PC-3 (cell line): ENCODE data around the gene ABCA7. TPM values are rescaled to one million over a fixed set of nuclear protein-coding genes. Genes with fewer than 3 reads are reported as not detected.

Source experiments
- ATAC-seq: fragments of 200-7000 bp; cut with Tn5 transposase; 2 replicates; pipeline ENCODE4 v1.9.1; 2020; ENCODE audit warnings: mild to moderate bottlenecking, moderate library complexity
- BruUV-seq: library from RNA; stranded (reverse); fragments of 400-500 nt; replicated peaks from 2 replicates; lab custom pipeline; 2021; lab: Mats Ljungman, UMichigan
- CTCF ChIA-PET: fragments of 300-600 bp; sonication (Branson Sonifier 250); formaldehyde crosslinking; loops from one replicate; lab custom pipeline; 2022; ENCODE audit warnings: antibody characterized with exemption; lab: Charles Lee
- POLR2A ChIA-PET: fragments of 300-600 bp; sonication (Branson Sonifier 250); formaldehyde crosslinking; loops from one replicate; lab custom pipeline; 2022; ENCODE audit warnings: antibody characterized with exemption; ENCODE audit not compliant: unreplicated experiment; lab: Charles Lee
- DNase-seq: peaks from one replicate; pipeline ENCODE4 v3.0.0-alpha.2; 2015
- H2AFZ ChIP-seq: fragments of 300-600 bp; sonication (generic); 2 replicates; pipeline ENCODE4 v1.6.0; 2016; ENCODE audit warnings: antibody characterized with exemption, low read length
- H3F3A ChIP-seq: fragments of 300-600 bp; sonication (generic); one replicate; pipeline ENCODE4 v1.6.0; 2017; ENCODE audit warnings: antibody characterized with exemption, low read length, control low read depth, mild to moderate bottlenecking; ENCODE audit not compliant: unreplicated experiment
- H3K27ac ChIP-seq: fragments of 300-600 bp; sonication (generic); 2 replicates; pipeline ENCODE4 v1.5.1; 2016; ENCODE audit warnings: mild to moderate bottlenecking, low read length
- H3K27me3 ChIP-seq: fragments of 300-600 bp; sonication (generic); 2 replicates; pipeline ENCODE4 v1.6.1; 2016; ENCODE audit warnings: low read length, mixed read lengths
- H3K36me3 ChIP-seq: fragments of 300-600 bp; sonication (generic); 2 replicates; pipeline ENCODE4 v1.6.1; 2016; ENCODE audit warnings: low read depth, mixed run types, low read length, mixed read lengths
- H3K4me1 ChIP-seq: fragments of 300-600 bp; sonication (generic); 2 replicates; pipeline ENCODE4 v1.5.1; 2016; ENCODE audit warnings: low read length; ENCODE audit not compliant: insufficient read depth
- H3K4me2 ChIP-seq: fragments of 300-600 bp; sonication (generic); 2 replicates; pipeline ENCODE4 v1.6.0; 2016; ENCODE audit warnings: low read length
- H3K4me3 ChIP-seq: fragments of 300-600 bp; sonication (generic); 2 replicates; pipeline ENCODE4 v1.5.1; 2016; ENCODE audit warnings: mild to moderate bottlenecking, low read length, mixed read lengths
- H3K79me2 ChIP-seq: fragments of 300-600 bp; sonication (generic); 2 replicates; pipeline ENCODE4 v1.6.1; 2017; ENCODE audit warnings: low read length, mixed read lengths
- H3K9ac ChIP-seq: fragments of 300-600 bp; sonication (generic); 2 replicates; pipeline ENCODE4 v1.6.0; 2016; ENCODE audit warnings: mild to moderate bottlenecking, low read length
- H3K9me2 ChIP-seq: fragments of 300-600 bp; sonication (generic); replicated peaks from 2 replicates; pipeline ENCODE4 v1.6.1; 2016; ENCODE audit warnings: mixed run types, low read length, mixed read lengths
- H3K9me3 ChIP-seq: fragments of 300-600 bp; sonication (generic); 2 replicates; pipeline ENCODE4 v1.6.1; 2016; ENCODE audit warnings: low read length, mixed read lengths
- H4K20me1 ChIP-seq: fragments of 300-600 bp; sonication (generic); 2 replicates; pipeline ENCODE4 v1.6.1; 2016; ENCODE audit warnings: low read length, mixed read lengths
- EZH2 ChIP-seq: fragments of 300-600 bp; sonication (generic); IDR thresholded peaks from one replicate; pipeline ENCODE4 v1.6.1; 2017; ENCODE audit warnings: antibody characterized with exemption, mild to moderate bottlenecking, low read length; ENCODE audit not compliant: unreplicated experiment
- EZH2phosphoT487 ChIP-seq: fragments of 300-600 bp; sonication (generic); IDR thresholded peaks from 2 replicates; pipeline ENCODE4 v1.6.1; 2018; ENCODE audit warnings: mild to moderate bottlenecking, antibody characterized with exemption, low read length, borderline replicate concordance
- intact Hi-C: fragments of 100-400 bp; cut with micrococcal nuclease; formaldehyde crosslinking; loops from 2 replicates; pipeline ENCODE4 v1.9.0; 2023
- total RNA-seq: library from RNA; depleted of rRNA; stranded (reverse); fragments of >200 nt; gene quantifications from 2 replicates; pipeline ENCODE4 v1.2.3, GENCODE V29; 2014
- TF ChIP-seq, protein P1 (sequence below): fragments of 300-600 bp; sonication (generic); conservative IDR thresholded peaks from 2 replicates; pipeline ENCODE4 v1.5.1; 2017; ENCODE audit warnings: antibody characterized with exemption, low read depth, mild to moderate bottlenecking, low read length

Gene ABCA7
- total RNA-seq, 1 experiment from 2014 or later = 27.3 TPM

DNA sequence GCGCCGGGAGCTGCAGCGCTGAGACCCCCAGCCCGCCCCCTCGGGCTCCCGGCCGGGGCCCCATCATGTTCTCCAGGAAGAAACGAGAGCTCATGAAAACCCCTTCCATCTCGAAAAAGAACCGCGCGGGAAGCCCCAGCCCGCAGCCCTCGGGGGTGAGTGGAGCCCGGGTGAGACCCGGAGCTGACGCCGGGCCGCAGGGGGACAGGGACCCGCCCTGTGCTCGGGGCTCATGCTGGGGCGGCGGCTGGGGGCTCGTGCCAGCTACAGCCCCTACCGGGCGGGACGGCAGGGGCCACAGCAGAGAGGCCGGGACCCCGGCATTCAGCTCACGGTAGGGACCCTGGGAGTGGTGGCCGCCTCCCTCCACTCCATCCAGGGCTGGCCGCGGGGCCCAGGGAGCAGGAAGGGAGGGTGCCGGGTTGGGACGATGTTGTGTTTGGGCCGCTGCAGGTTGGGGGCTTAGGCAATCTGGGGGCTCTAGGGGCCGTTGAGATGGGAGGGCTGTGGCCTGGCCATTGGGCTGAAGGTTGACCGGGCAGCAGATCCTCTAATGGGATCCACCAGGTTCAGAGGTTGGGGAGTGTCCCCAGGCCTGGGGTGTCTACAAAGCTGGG, 27.5 kb downstream of the ABCA7 start:
- no TSS peak for BruUV-seq
- ATAC-seq (peak; percentile 5; the same call in 1 of the 2 replicates), DNase-seq (no peak)
- ChIA-PET POLR2A (no interaction called here), CTCF (no interaction called here)
- Histone ChIP-seq H3F3A (no peaks in the 10 kb centered on the region), H2AFZ (peak overlapping the region; percentile 68), H3K79me2 (0 out of 2 replicates have a peak, but pooled peaks cover 4% of the 10 kb centered on the region), H3K27ac (no peak overlapping the region), H3K36me3 (no peaks in the 10 kb centered on the region), H3K9me3 (no peaks in the 10 kb centered on the region), H4K20me1 (no peaks in the 10 kb centered on the region), H3K9ac (peak overlapping the region; percentile 49), H3K4me2 (peak overlapping the region; percentile 87), H3K4me3 (peak overlapping the region; percentile 73), H3K4me1 (peaks cover 18% of the 10 kb centered on the region), H3K27me3 (no peaks in the 10 kb centered on the region), H3K9me2 (no peaks in the 10 kb centered on the region)
- intact Hi-C loops = loop anchor here (5.0 kb wide), 1 partner anchor 35 kb away; the partner anchor contains the start of gene GPX4
- TF ChIP-seq EZH2 = no peak

DNA sequence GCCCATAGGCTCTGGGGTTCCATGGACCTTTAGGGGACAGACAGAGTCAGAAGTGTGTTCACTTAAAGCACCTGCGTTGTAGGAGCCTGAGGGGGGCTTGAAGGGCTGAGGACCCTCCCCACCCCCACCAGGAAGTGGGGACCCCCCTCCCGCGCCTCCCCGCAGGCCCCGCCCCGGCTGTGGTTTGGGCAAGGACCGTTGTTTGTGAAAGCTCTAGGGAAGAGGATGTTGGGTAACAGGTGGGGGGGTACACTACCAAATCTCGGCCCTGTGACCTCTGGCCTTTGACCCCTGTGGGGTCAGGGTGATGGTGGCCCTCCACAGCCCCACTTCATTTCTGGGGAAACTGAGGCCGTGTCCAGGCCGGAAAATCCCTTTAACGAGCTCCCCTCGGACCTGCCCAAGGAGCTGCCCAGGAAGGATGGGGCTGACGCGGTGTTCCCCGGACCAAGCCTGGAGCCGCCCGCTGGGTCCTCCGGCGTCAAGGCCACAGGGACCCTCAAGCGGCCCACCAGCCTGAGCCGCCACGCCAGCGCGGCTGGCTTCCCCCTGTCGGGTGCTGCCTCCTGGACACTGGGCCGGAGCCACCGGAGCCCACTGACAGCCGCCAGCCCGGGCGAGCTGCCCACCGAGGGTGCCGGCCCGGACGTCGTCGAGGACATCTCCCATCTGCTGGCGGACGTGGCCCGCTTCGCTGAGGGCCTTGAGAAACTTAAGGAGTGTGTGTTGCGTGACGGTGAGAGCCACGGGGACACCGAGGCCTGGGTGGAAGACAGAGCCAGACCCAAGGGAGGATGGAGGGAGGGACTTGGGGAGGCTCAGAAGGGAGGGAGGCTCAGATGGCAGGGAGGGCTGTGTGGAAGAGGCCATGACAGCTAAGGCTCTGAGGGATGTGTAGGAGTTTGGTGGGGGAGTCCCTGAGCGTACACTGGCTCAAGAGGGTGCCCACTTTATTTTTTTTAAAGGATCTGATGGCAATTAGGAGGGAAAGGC, 28.4 kb downstream of the ABCA7 start:
- Histone ChIP-seq H3K79me2 (0 out of 2 replicates have a peak, but pooled peaks cover 4% of the 10 kb centered on the region), H4K20me1 (no peaks in the 10 kb centered on the region), H3K4me1 (peaks cover 18% of the 10 kb centered on the region), H2AFZ (no peak overlapping the region), H3K4me2 (peak overlapping the region; percentile 87), H3K36me3 (no peaks in the 10 kb centered on the region), H3K27ac (no peak overlapping the region), H3K9ac (peak overlapping the region; percentile 49; the same call in 1 of the 2 replicates), H3F3A (no peaks in the 10 kb centered on the region), H3K4me3 (peak overlapping the region; percentile 73), H3K9me2 (no peaks in the 10 kb centered on the region), H3K27me3 (no peaks in the 10 kb centered on the region), H3K9me3 (no peaks in the 10 kb centered on the region)
- intact Hi-C loops = loop anchor here (5.0 kb wide), 1 partner anchor 34 kb away; the partner anchor contains the start of gene GPX4
- no TSS peak for BruUV-seq
- ChIA-PET POLR2A (no interaction called here), CTCF (no interaction called here)
- DNase-seq = no peak
- TF ChIP-seq EZH2 = no peak
- TF ChIP-seq, protein P1, sequence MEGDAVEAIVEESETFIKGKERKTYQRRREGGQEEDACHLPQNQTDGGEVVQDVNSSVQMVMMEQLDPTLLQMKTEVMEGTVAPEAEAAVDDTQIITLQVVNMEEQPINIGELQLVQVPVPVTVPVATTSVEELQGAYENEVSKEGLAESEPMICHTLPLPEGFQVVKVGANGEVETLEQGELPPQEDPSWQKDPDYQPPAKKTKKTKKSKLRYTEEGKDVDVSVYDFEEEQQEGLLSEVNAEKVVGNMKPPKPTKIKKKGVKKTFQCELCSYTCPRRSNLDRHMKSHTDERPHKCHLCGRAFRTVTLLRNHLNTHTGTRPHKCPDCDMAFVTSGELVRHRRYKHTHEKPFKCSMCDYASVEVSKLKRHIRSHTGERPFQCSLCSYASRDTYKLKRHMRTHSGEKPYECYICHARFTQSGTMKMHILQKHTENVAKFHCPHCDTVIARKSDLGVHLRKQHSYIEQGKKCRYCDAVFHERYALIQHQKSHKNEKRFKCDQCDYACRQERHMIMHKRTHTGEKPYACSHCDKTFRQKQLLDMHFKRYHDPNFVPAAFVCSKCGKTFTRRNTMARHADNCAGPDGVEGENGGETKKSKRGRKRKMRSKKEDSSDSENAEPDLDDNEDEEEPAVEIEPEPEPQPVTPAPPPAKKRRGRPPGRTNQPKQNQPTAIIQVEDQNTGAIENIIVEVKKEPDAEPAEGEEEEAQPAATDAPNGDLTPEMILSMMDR = no peak
- TF ChIP-seq EZH2phosphoT487 = no peak
- no peak for ATAC-seq

DNA sequence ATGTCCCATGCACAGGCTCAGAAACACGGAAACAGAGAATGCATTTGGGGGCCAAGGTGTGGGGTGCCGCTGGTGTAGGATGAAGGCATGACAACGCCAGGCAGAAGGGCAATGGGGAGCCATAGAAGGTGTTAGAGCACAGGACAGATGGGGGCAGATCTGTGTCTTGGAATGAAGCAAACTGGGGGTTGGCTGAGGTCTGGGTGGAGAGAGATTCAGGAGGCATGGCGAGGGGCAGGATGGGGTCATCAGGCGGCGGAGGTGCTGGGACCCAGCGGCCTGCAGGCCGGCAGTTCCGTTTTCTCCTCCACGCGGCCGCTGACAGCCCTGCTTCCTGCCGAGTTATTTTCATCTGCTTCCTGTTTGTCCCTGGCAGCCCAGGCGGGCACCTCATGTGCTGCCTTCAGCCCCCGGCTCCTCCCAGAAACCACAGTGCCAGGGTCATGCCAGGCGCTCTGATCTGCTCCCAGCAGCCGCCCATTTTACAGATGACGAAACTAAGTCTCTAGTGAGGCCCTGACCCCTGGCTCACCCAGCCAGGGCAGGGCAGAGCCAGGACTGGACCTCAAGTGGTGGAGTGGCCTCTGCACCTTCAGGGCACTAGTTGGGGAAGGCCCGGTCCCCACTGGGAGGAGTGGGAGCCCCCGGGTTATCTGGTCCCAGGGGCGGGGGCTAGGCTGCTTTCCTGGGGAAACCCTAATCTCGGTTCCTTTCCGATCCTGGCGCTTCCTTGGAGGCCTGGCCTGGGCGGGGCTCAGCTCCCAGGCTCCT, 29.3 kb downstream of the ABCA7 start:
- Histone ChIP-seq H3K4me3 (no peak overlapping the region), H3K36me3 (no peaks in the 10 kb centered on the region), H3K9me3 (no peaks in the 10 kb centered on the region), H3K4me2 (no peak overlapping the region), H3F3A (no peaks in the 10 kb centered on the region), H3K27ac (no peak overlapping the region), H3K9me2 (no peaks in the 10 kb centered on the region), H3K79me2 (0 out of 2 replicates have a peak, but pooled peaks cover 4% of the 10 kb centered on the region), H3K4me1 (peaks cover 18% of the 10 kb centered on the region), H3K27me3 (no peaks in the 10 kb centered on the region), H4K20me1 (no peaks in the 10 kb centered on the region), H2AFZ (no peak overlapping the region), H3K9ac (no peak overlapping the region)
- TF ChIP-seq, protein P1 = no peak
- BruUV-seq = no TSS peak
- intact Hi-C loops = loop anchor here (5.0 kb wide), 1 partner anchor 33 kb away; the partner anchor contains the start of gene GPX4
- DNase-seq (no peak), ATAC-seq (no peak)
- CTCF ChIA-PET = no interaction called here
- POLR2A ChIA-PET = no interaction called here
